ENCODE measurements around the gene GABRB1. TPM values are rescaled to one million over a fixed set of nuclear protein-coding genes. Genes with fewer than 3 reads are reported as not detected.

Gene GABRB1
- total RNA-seq, 1 donor from 2014 or later = 0.20 TPM

GRCh38 chr4:47382846-47383360 is 351.5 kb downstream of the GABRB1 start:
- DNase-seq (ENCODE audit: low read depth) = no peak

GRCh38 chr4:47383829-47384427 is 352.6 kb downstream of the GABRB1 start:
- peak; percentile 50 for DNase-seq (ENCODE audit: low read depth)

- no peak for DNase-seq (ENCODE audit: low read depth)
These were observed 354.8 kb downstream of the GABRB1 start for GRCh38 chr4:47386146-47386545.

GRCh38 chr4:47386561-47387235 is 355.3 kb downstream of the GABRB1 start:
- DNase-seq (ENCODE audit: low read depth) = no peak

- DNase-seq (ENCODE audit: low read depth) = no peak
These were observed 359.2 kb downstream of the GABRB1 start for GRCh38 chr4:47390428-47391125.

GRCh38 chr4:47391256-47391655 is 359.9 kb downstream of the GABRB1 start:
- no peak for DNase-seq (ENCODE audit: low read depth)

GRCh38 chr4:47406408-47406807 is 375.0 kb downstream of the GABRB1 start:
- no peak for DNase-seq (ENCODE audit: low read depth)

GRCh38 chr4:47410271-47410670 is 378.9 kb downstream of the GABRB1 start:
- DNase-seq (ENCODE audit: low read depth) = peak; percentile 30

- peak; percentile 68 for DNase-seq (ENCODE audit: low read depth)
These were observed 382.2 kb downstream of the GABRB1 start for GRCh38 chr4:47413521-47413920.

GRCh38 chr4:47415719-47416118 is 384.4 kb downstream of the GABRB1 start:
- no peak for DNase-seq (ENCODE audit: low read depth)

- no peak for DNase-seq (ENCODE audit: low read depth)
These were observed 386.8 kb downstream of the GABRB1 start for GRCh38 chr4:47418147-47418546.

- no peak for DNase-seq (ENCODE audit: low read depth)
These were observed 387.9 kb downstream of the GABRB1 start for GRCh38 chr4:47419296-47419695.

GRCh38 chr4:47425628-47426027 is 394.3 kb downstream of the GABRB1 start:
- DNase-seq (ENCODE audit: low read depth) = no peak

GRCh38 chr4:47427935-47428334 is 396.6 kb downstream of the GABRB1 start:
- no peak for DNase-seq (ENCODE audit: low read depth)

GRCh38 chr4:47432749-47433148 is 401.4 kb downstream of the GABRB1 start:
- DNase-seq (ENCODE audit: low read depth) = no peak

GRCh38 chr4:47434931-47435330 is 403.6 kb downstream of the GABRB1 start:
- DNase-seq (ENCODE audit: low read depth) = no peak

GRCh38 chr4:47442980-47443379 is 411.6 kb downstream of the GABRB1 start:
- DNase-seq (ENCODE audit: low read depth) = no peak

GRCh38 chr4:47444031-47444430 is 412.7 kb downstream of the GABRB1 start:
- no peak for DNase-seq (ENCODE audit: low read depth)

GRCh38 chr4:47451657-47452056 is 420.3 kb downstream of the GABRB1 start:
- no peak for DNase-seq (ENCODE audit: low read depth)

- DNase-seq (ENCODE audit: low read depth) = no peak
These were observed 431.4 kb downstream of the GABRB1 start for GRCh38 chr4:47462799-47463234.

- peak; percentile 92 for DNase-seq (ENCODE audit: low read depth)
These were observed 432.0 kb downstream of the GABRB1 start, which contains the start of gene COMMD8 for GRCh38 chr4:47463235-47463956. COMMD8 (minus strand) TSS chr4:47463702; CDS start chr4:47463651, 51 bp downstream.

- peak; percentile 83 for DNase-seq (ENCODE audit: low read depth)
These were observed 433.6 kb downstream of the GABRB1 start for GRCh38 chr4:47465004-47465403.
